ENCODE measurements around the gene C3.

Gene C3

DNA sequence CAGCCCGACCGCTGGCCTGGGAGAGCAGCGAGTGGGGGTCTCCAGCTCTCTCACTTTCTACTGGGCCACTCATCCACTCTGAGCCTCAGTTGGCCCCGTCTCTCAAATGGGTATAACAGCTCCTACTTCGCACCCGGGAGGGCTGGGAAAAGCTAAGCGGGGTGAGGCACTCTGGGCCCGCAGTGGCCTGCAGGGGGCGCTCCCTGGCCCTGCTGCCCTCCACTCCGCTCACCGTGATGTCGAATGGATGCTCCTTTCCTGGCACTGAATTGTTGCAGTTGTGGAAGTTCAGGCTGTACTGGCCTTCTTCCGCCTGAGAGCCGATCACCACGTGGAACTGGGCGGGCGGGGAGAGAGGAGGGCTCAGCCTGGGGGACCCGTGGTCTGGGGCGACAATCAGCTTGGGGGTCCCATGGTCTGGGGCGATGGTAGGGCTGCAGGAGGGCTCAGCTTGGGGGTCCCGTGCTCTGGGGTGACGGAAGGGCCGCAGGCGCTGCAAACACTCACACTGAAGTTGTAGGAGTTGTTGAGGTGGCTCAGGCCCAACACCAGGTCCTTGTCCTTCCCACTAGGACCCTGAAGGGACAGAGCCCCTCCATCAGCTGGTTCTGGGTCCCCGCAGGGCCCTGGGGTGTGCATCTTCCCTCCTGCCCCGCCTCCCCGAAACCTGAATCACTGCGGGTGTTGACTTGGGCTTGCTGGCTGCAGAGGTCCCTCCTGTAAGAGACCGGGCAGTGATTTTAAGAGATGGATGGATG lies 13.1 kb upstream of the C3 start:
- Histone ChIP-seq H2AFZ (ENCODE audit: low read depth, low read length) (no peak overlapping the region), H3K79me2 (ENCODE audit: low read length) (peaks cover 16% of the 10 kb centered on the region), H3K9ac (ENCODE audit: low read length) (no peak overlapping the region), H3K27ac (ENCODE audit: low read length) (no peak overlapping the region), H3K4me1 (ENCODE audit: low read length) (peaks cover 18% of the 10 kb centered on the region), H4K20me1 (ENCODE audit: insufficient read depth, low read length) (no peaks in the 10 kb centered on the region), H3K4me2 (ENCODE audit: low read length) (no peak overlapping the region), H3K27me3 (ENCODE audit: low read depth, low read length) (no peaks in the 10 kb centered on the region), H3K4me3 (ENCODE audit: low read length) (no peak overlapping the region), H3K9me3 (ENCODE audit: insufficient read depth, low read length) (no peaks in the 10 kb centered on the region), H3K36me3 (replicated peaks; ENCODE audit: low read depth, low read length) (peaks cover 5% of the 10 kb centered on the region)
- TF ChIP-seq, protein P1, sequence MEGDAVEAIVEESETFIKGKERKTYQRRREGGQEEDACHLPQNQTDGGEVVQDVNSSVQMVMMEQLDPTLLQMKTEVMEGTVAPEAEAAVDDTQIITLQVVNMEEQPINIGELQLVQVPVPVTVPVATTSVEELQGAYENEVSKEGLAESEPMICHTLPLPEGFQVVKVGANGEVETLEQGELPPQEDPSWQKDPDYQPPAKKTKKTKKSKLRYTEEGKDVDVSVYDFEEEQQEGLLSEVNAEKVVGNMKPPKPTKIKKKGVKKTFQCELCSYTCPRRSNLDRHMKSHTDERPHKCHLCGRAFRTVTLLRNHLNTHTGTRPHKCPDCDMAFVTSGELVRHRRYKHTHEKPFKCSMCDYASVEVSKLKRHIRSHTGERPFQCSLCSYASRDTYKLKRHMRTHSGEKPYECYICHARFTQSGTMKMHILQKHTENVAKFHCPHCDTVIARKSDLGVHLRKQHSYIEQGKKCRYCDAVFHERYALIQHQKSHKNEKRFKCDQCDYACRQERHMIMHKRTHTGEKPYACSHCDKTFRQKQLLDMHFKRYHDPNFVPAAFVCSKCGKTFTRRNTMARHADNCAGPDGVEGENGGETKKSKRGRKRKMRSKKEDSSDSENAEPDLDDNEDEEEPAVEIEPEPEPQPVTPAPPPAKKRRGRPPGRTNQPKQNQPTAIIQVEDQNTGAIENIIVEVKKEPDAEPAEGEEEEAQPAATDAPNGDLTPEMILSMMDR (IDR thresholded peaks at IDR 0.05; ENCODE audit: low read depth, low read length) = peak; percentile 45
- TF ChIP-seq EZH2phosphoT487 (IDR thresholded peaks at IDR 0.05; ENCODE audit: low read depth) = no peak

DNA sequence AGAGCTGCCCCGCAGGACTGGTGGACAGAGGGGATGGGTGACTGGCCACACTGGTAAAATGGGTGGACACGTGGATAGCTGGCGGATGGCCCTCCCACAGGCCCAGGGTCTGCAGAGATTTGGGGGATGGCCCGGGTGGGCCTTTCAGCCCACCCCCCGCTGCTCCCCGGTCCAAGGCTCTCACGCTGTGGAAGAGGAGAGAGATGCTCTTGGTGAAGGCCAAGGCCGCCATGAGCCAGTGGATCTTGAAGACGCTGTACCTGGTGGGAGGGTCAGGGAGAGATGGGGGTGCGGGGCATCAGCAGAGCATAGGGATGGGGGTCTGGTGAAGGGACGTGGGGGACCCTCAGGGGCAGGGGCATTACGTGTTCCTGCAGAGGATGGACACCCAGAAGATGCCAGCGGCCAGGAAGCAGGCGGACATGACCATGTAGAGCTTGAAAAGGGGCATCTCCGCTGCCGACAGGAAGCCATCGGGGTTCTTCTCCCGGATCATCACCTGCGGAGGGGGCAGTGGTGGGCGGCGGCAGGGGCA lies 12.4 kb upstream of the C3 start:
- Histone ChIP-seq H3K36me3 (replicated peaks; ENCODE audit: low read depth, low read length) (peaks cover 5% of the 10 kb centered on the region), H3K9me3 (ENCODE audit: insufficient read depth, low read length) (no peaks in the 10 kb centered on the region), H3K79me2 (ENCODE audit: low read length) (peaks cover 16% of the 10 kb centered on the region), H3K9ac (ENCODE audit: low read length) (no peak overlapping the region), H4K20me1 (ENCODE audit: insufficient read depth, low read length) (no peaks in the 10 kb centered on the region), H3K27ac (ENCODE audit: low read length) (no peak overlapping the region), H2AFZ (ENCODE audit: low read depth, low read length) (no peak overlapping the region), H3K4me2 (ENCODE audit: low read length) (no peak overlapping the region), H3K4me1 (ENCODE audit: low read length) (peaks cover 18% of the 10 kb centered on the region), H3K27me3 (ENCODE audit: low read depth, low read length) (no peaks in the 10 kb centered on the region), H3K4me3 (ENCODE audit: low read length) (no peak overlapping the region)
- TF ChIP-seq EZH2phosphoT487 (IDR thresholded peaks at IDR 0.05; ENCODE audit: low read depth) = no peak
- TF ChIP-seq, protein P1 (IDR thresholded peaks at IDR 0.05; ENCODE audit: low read depth, low read length) = no peak

DNA sequence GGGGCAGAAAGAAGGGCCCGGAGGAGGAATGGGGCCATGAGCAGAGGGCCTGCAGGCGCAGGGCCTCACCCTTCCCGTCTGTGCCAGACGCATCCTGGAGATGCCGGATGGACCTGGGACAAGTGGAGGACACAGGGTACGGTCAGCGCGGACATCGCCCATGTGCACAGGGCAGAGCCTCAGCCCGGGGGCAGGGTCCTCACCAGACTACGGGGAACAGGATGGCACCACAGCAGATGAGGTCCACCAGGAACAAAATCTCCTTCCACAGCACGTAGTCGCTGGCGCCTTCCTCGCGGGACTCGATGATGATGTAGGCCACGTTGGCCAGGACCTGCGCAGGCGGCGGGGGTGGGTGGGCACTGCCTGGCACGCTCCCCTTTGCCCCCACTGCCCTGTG lies 11.4 kb upstream of the C3 start:
- Histone ChIP-seq H3K79me2 (ENCODE audit: low read length) (peaks cover 15% of the 10 kb centered on the region), H3K4me2 (ENCODE audit: low read length) (no peak overlapping the region), H2AFZ (ENCODE audit: low read depth, low read length) (no peak overlapping the region), H3K27ac (ENCODE audit: low read length) (no peak overlapping the region), H3K36me3 (replicated peaks; ENCODE audit: low read depth, low read length) (peaks cover 5% of the 10 kb centered on the region), H3K9me3 (ENCODE audit: insufficient read depth, low read length) (no peaks in the 10 kb centered on the region), H4K20me1 (ENCODE audit: insufficient read depth, low read length) (no peaks in the 10 kb centered on the region), H3K4me1 (ENCODE audit: low read length) (peaks cover 19% of the 10 kb centered on the region), H3K27me3 (ENCODE audit: low read depth, low read length) (no peaks in the 10 kb centered on the region), H3K4me3 (ENCODE audit: low read length) (no peak overlapping the region), H3K9ac (ENCODE audit: low read length) (no peak overlapping the region)
- TF ChIP-seq EZH2phosphoT487 (IDR thresholded peaks at IDR 0.05; ENCODE audit: low read depth) = no peak
- TF ChIP-seq, protein P1 (IDR thresholded peaks at IDR 0.05; ENCODE audit: low read depth, low read length) = no peak

DNA sequence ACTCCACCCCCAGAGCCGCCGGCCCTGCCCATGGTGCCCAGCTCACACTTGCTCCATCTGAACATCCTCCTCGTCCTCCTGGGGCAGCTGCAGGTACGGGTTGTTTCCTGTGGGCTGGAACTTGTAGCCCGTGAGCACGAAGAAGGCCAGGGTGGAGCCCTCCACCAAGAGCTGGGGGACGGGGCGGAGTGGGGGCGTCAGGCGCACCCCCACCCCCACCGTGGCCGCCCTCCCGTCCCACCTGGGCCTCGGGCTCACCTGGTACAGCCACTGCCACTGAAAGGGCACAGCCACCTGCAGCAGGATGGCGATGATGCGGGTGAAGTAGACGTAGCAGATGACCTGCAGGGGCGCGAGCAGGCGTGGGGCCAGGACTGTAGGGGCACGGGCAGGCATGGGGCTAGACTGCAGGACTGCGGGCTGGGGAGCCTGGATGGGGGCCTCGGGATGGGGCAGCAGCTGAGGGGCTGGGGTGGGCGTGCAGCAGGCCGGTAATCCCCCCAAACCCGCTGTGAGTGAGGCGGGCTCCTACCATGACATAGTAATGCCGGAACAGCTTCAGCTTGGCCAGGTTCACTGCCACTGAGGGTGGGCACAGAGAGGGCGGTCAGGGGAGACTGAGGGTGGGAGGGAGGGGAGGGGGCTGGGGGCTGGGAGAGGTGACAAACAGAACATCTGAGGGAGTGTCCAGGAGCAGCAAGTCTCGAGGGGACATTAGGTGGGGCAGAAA lies 10.7 kb upstream of the C3 start:
- Histone ChIP-seq H2AFZ (ENCODE audit: low read depth, low read length) (no peak overlapping the region), H3K4me3 (ENCODE audit: low read length) (no peak overlapping the region), H3K4me1 (ENCODE audit: low read length) (peaks cover 19% of the 10 kb centered on the region), H3K4me2 (ENCODE audit: low read length) (no peak overlapping the region), H3K79me2 (ENCODE audit: low read length) (peaks cover 8% of the 10 kb centered on the region), H3K27ac (ENCODE audit: low read length) (no peak overlapping the region), H3K27me3 (ENCODE audit: low read depth, low read length) (no peaks in the 10 kb centered on the region), H3K9me3 (ENCODE audit: insufficient read depth, low read length) (no peaks in the 10 kb centered on the region), H4K20me1 (ENCODE audit: insufficient read depth, low read length) (no peaks in the 10 kb centered on the region), H3K9ac (ENCODE audit: low read length) (no peak overlapping the region), H3K36me3 (replicated peaks; ENCODE audit: low read depth, low read length) (peaks cover 5% of the 10 kb centered on the region)
- TF ChIP-seq EZH2phosphoT487 (IDR thresholded peaks at IDR 0.05; ENCODE audit: low read depth) = no peak
- TF ChIP-seq, protein P1 (IDR thresholded peaks at IDR 0.05; ENCODE audit: low read depth, low read length) = no peak
